Islet precursor cell (in vitro differentiated cells): Measurements from ENCODE around the gene KIF21A.
"Not testable (repeated sequence)": the region's sequence is repeated elsewhere in the genome, so short reads cannot be mapped to it uniquely, and the experiment has no call there.

Experiments
- DNase-seq: peaks from one replicate; pipeline ENCODE4 v3.0.0-alpha.2; 2018

KIF21A gene

GRCh38 chr12:39332661-39333175, 110.2 kb downstream of the KIF21A start:
- no peak for DNase-seq

- no peak for DNase-seq
Measured at GRCh38 chr12:39331539-39332261, 111.2 kb downstream of the KIF21A start.

- no peak for DNase-seq
Measured at GRCh38 chr12:39329876-39330275, 113.0 kb downstream of the KIF21A start.

GRCh38 chr12:39329018-39329417, 113.9 kb downstream of the KIF21A start:
- no peak for DNase-seq

GRCh38 chr12:39327965-39328364, 115.0 kb downstream of the KIF21A start:
- no peak for DNase-seq

GRCh38 chr12:39327510-39327909, 115.4 kb downstream of the KIF21A start:
- no peak for DNase-seq

GRCh38 chr12:39319180-39319579, 123.7 kb downstream of the KIF21A start:
- no peak for DNase-seq

GRCh38 chr12:39314547-39314946, 128.4 kb downstream of the KIF21A start:
- DNase-seq = no peak

GRCh38 chr12:39309516-39309915, 133.4 kb downstream of the KIF21A start:
- DNase-seq = no peak

GRCh38 chr12:39301422-39301821, 141.5 kb downstream of the KIF21A start:
- no peak for DNase-seq

- DNase-seq = no peak
Measured at GRCh38 chr12:39300799-39301198, 142.1 kb downstream of the KIF21A start.

- peak; percentile 63 for DNase-seq
Measured at GRCh38 chr12:39297891-39298290, 145.0 kb downstream of the KIF21A start.

GRCh38 chr12:39296496-39296895, 146.4 kb downstream of the KIF21A start:
- peak; percentile 90 for DNase-seq

- not testable (repeated sequence) for DNase-seq
Measured at GRCh38 chr12:39295593-39295992, 147.3 kb downstream of the KIF21A start.

GRCh38 chr12:39294715-39295114, 148.2 kb downstream of the KIF21A start:
- peak; percentile 74 for DNase-seq

GRCh38 chr12:39292125-39292630, 150.7 kb downstream of the KIF21A start:
- no peak for DNase-seq

- no peak for DNase-seq
Measured at GRCh38 chr12:39287817-39288216, 155.1 kb downstream of the KIF21A start.

- DNase-seq = no peak
Measured at GRCh38 chr12:39287409-39287808, 155.5 kb downstream of the KIF21A start.

- no peak for DNase-seq
Measured at GRCh38 chr12:39278426-39278825, 164.5 kb downstream of the KIF21A start.

- DNase-seq = no peak
Measured at GRCh38 chr12:39277416-39277815, 165.5 kb downstream of the KIF21A start.

GRCh38 chr12:39275846-39276245, 167.1 kb downstream of the KIF21A start:
- no peak for DNase-seq

GRCh38 chr12:39272871-39273655, 169.9 kb downstream of the KIF21A start:
- DNase-seq = no peak

- DNase-seq = no peak
Measured at GRCh38 chr12:39269492-39269891, 173.4 kb downstream of the KIF21A start.

- DNase-seq = no peak
Measured at GRCh38 chr12:39267886-39268285, 175.0 kb downstream of the KIF21A start.
